NCI-H2227 (cell line): ENCODE measurements around the gene ADRA2A.
A peak's percentile ranks its signal among the peaks of the same experiment; 100 is the strongest.

Experiments
- DNase-seq: peaks from one replicate; lab custom pipeline; 2025; ENCODE audit not compliant: unreplicated experiment; lab: John Stamatoyannopoulos, UW

ADRA2A gene

GRCh38 chr10:111076682-111077478 is at the start of gene ADRA2A:
Gene ADRA2A (plus strand): TSS chr10:111077029. CDS start chr10:111077997, 968 bp downstream.
- DNase-seq = peak; percentile 63

GRCh38 chr10:111030042-111030750 is 46.6 kb upstream of the ADRA2A start:
- DNase-seq = no peak

- DNase-seq = no peak
Observed at GRCh38 chr10:111034598-111035310, 42.1 kb upstream of the ADRA2A start.

- DNase-seq = no peak
Observed at GRCh38 chr10:111035542-111035941, 41.3 kb upstream of the ADRA2A start.

GRCh38 chr10:111037858-111038257 is 39.0 kb upstream of the ADRA2A start:
- no peak for DNase-seq

- DNase-seq = no peak
Observed at GRCh38 chr10:111039522-111039921, 37.3 kb upstream of the ADRA2A start.

- DNase-seq = no peak
Observed at GRCh38 chr10:111057006-111057405, 19.8 kb upstream of the ADRA2A start.

- DNase-seq = no peak
Observed at GRCh38 chr10:111063471-111063870, 13.4 kb upstream of the ADRA2A start.

GRCh38 chr10:111072232-111072631 is 4.6 kb upstream of the ADRA2A start:
- no peak for DNase-seq

- no peak for DNase-seq
Observed at GRCh38 chr10:111075577-111076185, 1.1 kb upstream of the ADRA2A start.

GRCh38 chr10:111076191-111076681 is 593 bp upstream of the ADRA2A start:
- DNase-seq = peak; percentile 77

GRCh38 chr10:111077479-111077784 is 603 bp downstream of the ADRA2A start:
- no peak for DNase-seq

- no peak for DNase-seq
Observed at GRCh38 chr10:111077785-111078504, 1.1 kb downstream of the ADRA2A start.

- no peak for DNase-seq
Observed at GRCh38 chr10:111078505-111079185, 1.8 kb downstream of the ADRA2A start.

GRCh38 chr10:111079241-111079760 is 2.5 kb downstream of the ADRA2A start:
- DNase-seq = no peak

- no peak for DNase-seq
Observed at GRCh38 chr10:111079781-111080180, 3.0 kb downstream of the ADRA2A start.

- no peak for DNase-seq
Observed at GRCh38 chr10:111080224-111080623, 3.4 kb downstream of the ADRA2A start.

GRCh38 chr10:111081595-111081994 is 4.8 kb downstream of the ADRA2A start:
- DNase-seq = no peak

GRCh38 chr10:111082102-111082975 is 5.5 kb downstream of the ADRA2A start:
- no peak for DNase-seq
